Activated naive CD8-positive, alpha-beta T cell treated with anti-CD3 and anti-CD28 coated beads for 36 hours (primary cell): ENCODE measurements around the gene CHFR. TPM values are rescaled to one million over a fixed set of nuclear protein-coding genes. Genes with fewer than 3 reads are reported as not detected.
A peak's percentile ranks its signal among the peaks of the same experiment; 100 is the strongest.
"Not testable (repeated sequence)": the region's sequence is repeated elsewhere in the genome, so short reads cannot be mapped to it uniquely, and the experiment has no call there.

ENCODE experiments used
- DNase-seq: peaks from one replicate; pipeline ENCODE4 v3.0.0; 2021
- H3K27ac Mint-ChIP-seq: one replicate; pipeline ENCODE4 v1.8.0; 2022; ENCODE audit warnings: mild to moderate bottlenecking, moderate library complexity, mixed read lengths
- H3K27me3 Mint-ChIP-seq: one replicate; pipeline ENCODE4 v1.8.0; 2022; ENCODE audit warnings: mild to moderate bottlenecking, mixed read lengths
- H3K36me3 Mint-ChIP-seq: one replicate; pipeline ENCODE4 v1.8.0; 2021; ENCODE audit warnings: mild to moderate bottlenecking, mixed read lengths
- H3K4me1 Mint-ChIP-seq: one replicate; pipeline ENCODE4 v1.8.0; 2021; ENCODE audit warnings: mixed read lengths
- H3K4me3 Mint-ChIP-seq: one replicate; pipeline ENCODE4 v1.8.0; 2022; ENCODE audit warnings: mild to moderate bottlenecking, moderate library complexity, mixed read lengths
- H3K9me3 Mint-ChIP-seq: one replicate; pipeline ENCODE4 v1.8.0; 2022; ENCODE audit warnings: mixed read lengths
- total RNA-seq, 2 experiments: library from RNA; stranded (reverse); gene quantifications; one replicate each; pipeline ENCODE4 v1.2.3, GENCODE V29; 2021

CHFR gene
- total RNA-seq, 2 experiments from 2014 or later: 47.9 to 48.6 TPM

GRCh38 chr12:132839558-132840235, 47.7 kb downstream of the CHFR start:
- H3K27ac Mint-ChIP-seq: no peak overlapping the region

GRCh38 chr12:132838410-132839080, 48.9 kb downstream of the CHFR start:
- Mint-ChIP-seq H3K4me3 (no peak overlapping the region), H3K4me1 (peaks cover 34% of the 10 kb centered on the region), H3K27me3 (no peaks in the 10 kb centered on the region), H3K36me3 (peaks cover 47% of the 10 kb centered on the region), H3K27ac (no peak overlapping the region), H3K9me3 (no peaks in the 10 kb centered on the region)
- no peak for DNase-seq

More at GRCh38 chr12:132839558-132840235, 47.7 kb downstream of the CHFR start:
- peaks cover 38% of the 10 kb centered on the region for H3K36me3 Mint-ChIP-seq
- no peak for DNase-seq
- no peaks in the 10 kb centered on the region for H3K27me3 Mint-ChIP-seq
- peaks cover 22% of the 10 kb centered on the region for H3K4me1 Mint-ChIP-seq
- no peak overlapping the region for H3K4me3 Mint-ChIP-seq
- H3K9me3 Mint-ChIP-seq: no peaks in the 10 kb centered on the region

DNA sequence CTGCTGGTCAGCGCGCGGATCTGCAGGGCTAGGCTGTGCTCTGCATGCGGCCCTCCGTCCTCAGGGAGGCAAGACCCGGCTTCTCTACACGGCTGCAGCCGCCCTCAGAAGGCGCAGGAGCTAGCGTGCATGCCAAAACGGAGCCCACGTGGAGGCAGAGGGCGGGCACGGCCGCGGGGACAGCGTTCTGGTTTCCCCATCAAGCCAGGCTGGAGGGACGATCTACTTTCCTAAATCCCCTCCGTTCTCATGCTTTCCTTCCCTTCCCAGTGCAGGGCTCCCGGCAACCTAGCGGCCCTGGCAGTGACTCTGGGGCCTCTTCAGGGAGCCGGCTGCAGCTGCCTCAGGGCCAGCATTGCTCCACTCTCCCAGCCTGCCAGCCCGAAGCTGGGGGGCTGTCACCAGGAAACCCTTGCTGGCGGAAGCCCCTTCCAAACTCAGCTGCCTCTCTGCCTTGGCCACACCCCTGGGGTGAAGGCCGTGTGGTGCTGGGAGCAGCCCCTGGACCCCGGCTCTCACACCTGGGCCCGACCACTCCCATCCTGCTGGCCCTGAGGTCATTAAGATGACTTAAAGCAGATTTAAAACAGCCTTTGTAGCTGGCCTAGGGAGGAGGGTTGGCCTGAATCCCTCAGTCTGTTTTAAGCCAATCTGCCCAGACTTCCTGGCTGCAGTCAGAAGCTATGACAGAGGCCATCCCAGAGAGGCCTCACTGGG, 49.6 kb downstream of the CHFR start:
- Mint-ChIP-seq H3K4me3 (no peak overlapping the region), H3K27ac (no peak overlapping the region), H3K4me1 (peaks cover 41% of the 10 kb centered on the region), H3K9me3 (no peaks in the 10 kb centered on the region), H3K36me3 (peaks cover 49% of the 10 kb centered on the region), H3K27me3 (no peaks in the 10 kb centered on the region)
- no peak for DNase-seq

GRCh38 chr12:132836795-132837331, 50.5 kb downstream of the CHFR start:
- peak overlapping the region; percentile 54 for H3K27ac Mint-ChIP-seq
- H3K9me3 Mint-ChIP-seq: no peaks in the 10 kb centered on the region
- H3K27me3 Mint-ChIP-seq: no peaks in the 10 kb centered on the region
- DNase-seq: no peak
- peaks cover 41% of the 10 kb centered on the region for H3K4me1 Mint-ChIP-seq
- H3K36me3 Mint-ChIP-seq: peaks cover 46% of the 10 kb centered on the region
- H3K4me3 Mint-ChIP-seq: peak overlapping the region; percentile 61

DNA sequence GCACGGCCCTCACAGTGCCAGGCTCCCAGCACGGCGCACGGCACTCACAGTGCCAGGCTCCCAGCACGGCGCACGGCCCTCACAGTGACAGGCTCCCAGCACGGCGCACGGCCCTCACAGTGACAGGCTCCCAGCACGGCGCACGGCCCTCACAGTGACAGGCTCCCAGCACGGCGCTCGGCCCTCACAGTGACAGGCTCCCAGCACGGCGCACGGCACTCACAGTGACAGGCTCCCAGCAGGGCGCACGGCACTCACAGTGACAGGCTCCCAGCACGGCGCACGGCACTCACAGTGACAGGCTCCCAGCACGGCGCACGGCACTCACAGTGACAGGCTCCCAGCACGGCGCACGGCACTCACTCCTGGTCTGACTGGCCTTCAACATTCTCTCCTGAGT, 51.2 kb downstream of the CHFR start:
- Mint-ChIP-seq H3K4me3 (peak overlapping the region; percentile 61), H3K27ac (peak overlapping the region; percentile 57), H3K36me3 (peaks cover 42% of the 10 kb centered on the region), H3K4me1 (peaks cover 41% of the 10 kb centered on the region)
- H3K9me3 Mint-ChIP-seq, H3K27me3 Mint-ChIP-seq: not testable (repeated sequence)
- DNase-seq: peak; percentile 50

GRCh38 chr12:132835076-132836025, 52.1 kb downstream of the CHFR start:
- H3K27ac Mint-ChIP-seq: peak overlapping the region; percentile 95
- peak overlapping the region; percentile 66 for H3K4me3 Mint-ChIP-seq
- DNase-seq: no peak
- no peaks in the 10 kb centered on the region for H3K9me3 Mint-ChIP-seq
- H3K27me3 Mint-ChIP-seq: no peaks in the 10 kb centered on the region
- peaks cover 38% of the 10 kb centered on the region for H3K36me3 Mint-ChIP-seq
- peaks cover 41% of the 10 kb centered on the region for H3K4me1 Mint-ChIP-seq

GRCh38 chr12:132834181-132834711, 53.2 kb downstream of the CHFR start:
- no peaks in the 10 kb centered on the region for H3K27me3 Mint-ChIP-seq
- peak overlapping the region; percentile 95 for H3K27ac Mint-ChIP-seq
- H3K4me1 Mint-ChIP-seq: peaks cover 43% of the 10 kb centered on the region
- peak; percentile 33 for DNase-seq
- peaks cover 31% of the 10 kb centered on the region for H3K36me3 Mint-ChIP-seq
- H3K4me3 Mint-ChIP-seq: peak overlapping the region; percentile 66
- H3K9me3 Mint-ChIP-seq: no peaks in the 10 kb centered on the region

DNA sequence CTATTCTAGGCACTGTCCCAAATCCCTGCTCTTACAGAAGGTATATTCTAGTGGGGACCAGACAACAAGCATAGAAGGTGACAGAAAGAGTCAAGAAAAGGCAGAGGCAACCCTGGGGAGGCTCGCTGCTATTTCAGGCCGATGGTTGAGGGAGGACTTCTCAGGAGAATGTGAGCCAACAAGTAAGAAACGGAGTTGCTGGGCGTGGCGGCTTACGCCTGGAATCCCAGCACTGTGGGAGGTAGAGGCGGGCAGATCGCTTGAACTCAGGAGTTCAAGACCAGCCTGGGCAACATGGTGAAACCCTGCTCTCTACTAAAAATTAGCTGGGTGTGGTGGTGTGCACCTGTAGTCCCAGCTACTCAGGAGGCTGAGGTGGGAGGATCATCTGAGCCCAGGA, 54.1 kb downstream of the CHFR start:
- no peak for DNase-seq
- peak overlapping the region; percentile 95 for H3K27ac Mint-ChIP-seq
- peaks cover 43% of the 10 kb centered on the region for H3K4me1 Mint-ChIP-seq
- peaks cover 25% of the 10 kb centered on the region for H3K36me3 Mint-ChIP-seq
- H3K27me3 Mint-ChIP-seq: no peaks in the 10 kb centered on the region
- no peaks in the 10 kb centered on the region for H3K9me3 Mint-ChIP-seq
- H3K4me3 Mint-ChIP-seq: no peak overlapping the region

GRCh38 chr12:132831771-132832170, 55.6 kb downstream of the CHFR start:
- H3K27me3 Mint-ChIP-seq: no peaks in the 10 kb centered on the region
- no peaks in the 10 kb centered on the region for H3K9me3 Mint-ChIP-seq
- no peak overlapping the region for H3K4me3 Mint-ChIP-seq
- H3K4me1 Mint-ChIP-seq: peaks cover 48% of the 10 kb centered on the region
- no peak overlapping the region for H3K27ac Mint-ChIP-seq
- peaks cover 40% of the 10 kb centered on the region for H3K36me3 Mint-ChIP-seq
- no peak for DNase-seq

- DNase-seq: peak; percentile 95
- Mint-ChIP-seq H3K27me3 (no peaks in the 10 kb centered on the region), H3K4me1 (peaks cover 41% of the 10 kb centered on the region), H3K9me3 (no peaks in the 10 kb centered on the region), H3K36me3 (peaks cover 44% of the 10 kb centered on the region), H3K27ac (peak within 1 kb of the TSS; percentile 100), H3K4me3 (peak within 1 kb of the TSS; percentile 97)
These were observed 58.5 kb downstream of the CHFR start, which contains the start of gene GOLGA3 for GRCh38 chr12:132828706-132829534. TSS of gene GOLGA3 (minus strand) at chr12:132828869. CDS start at chr12:132822128, 6,741 bp downstream.

DNA sequence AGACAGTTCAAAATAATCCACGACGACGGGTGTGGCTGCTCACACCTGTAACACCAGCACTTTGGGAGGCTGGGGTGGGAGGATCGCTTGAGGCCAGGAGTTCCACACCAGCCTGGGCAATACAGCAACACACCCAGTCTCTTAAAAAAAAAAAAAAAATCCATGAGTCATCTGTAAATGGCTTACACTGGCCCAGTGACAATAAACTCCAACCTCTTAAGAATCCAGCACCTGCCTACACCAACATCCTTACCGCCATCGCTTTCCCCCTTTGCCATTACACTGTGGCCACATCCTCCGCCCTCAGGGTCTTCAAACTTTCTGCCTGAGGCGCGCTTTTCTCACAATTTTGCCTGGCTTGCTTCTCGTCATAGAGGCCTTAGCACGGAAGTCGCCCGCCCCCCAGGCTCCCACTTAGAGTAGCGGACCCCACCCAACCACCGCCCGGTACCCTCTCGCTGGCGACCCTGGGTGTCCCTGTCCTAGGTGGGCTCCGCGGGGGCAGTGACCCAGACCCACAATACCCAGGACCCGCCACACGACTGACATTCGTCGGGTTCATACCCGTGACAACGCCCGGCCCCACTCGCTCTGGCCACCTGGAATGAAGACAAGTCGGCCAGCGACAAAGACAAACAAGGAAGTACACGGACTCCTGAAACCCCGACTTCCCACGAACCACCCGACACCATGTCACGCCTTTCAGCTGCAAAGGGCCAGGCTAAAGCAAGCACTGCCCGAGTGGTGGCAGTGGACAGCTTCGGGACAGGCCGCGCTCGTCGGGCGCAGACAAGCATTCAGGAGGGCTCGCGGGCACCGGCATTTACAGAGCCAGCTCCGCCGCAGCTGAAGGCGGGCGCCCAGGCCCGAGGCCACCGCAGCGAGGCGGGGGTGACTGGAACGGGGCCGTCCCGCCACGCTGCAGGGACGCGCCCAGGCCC, 59.4 kb downstream of the CHFR start:
- no peaks in the 10 kb centered on the region for H3K27me3 Mint-ChIP-seq
- no peaks in the 10 kb centered on the region for H3K9me3 Mint-ChIP-seq
- peak; percentile 43 for DNase-seq
- peak overlapping the region; percentile 92 for H3K4me3 Mint-ChIP-seq
- peaks cover 33% of the 10 kb centered on the region for H3K4me1 Mint-ChIP-seq
- peaks cover 42% of the 10 kb centered on the region for H3K36me3 Mint-ChIP-seq
- peak overlapping the region; percentile 93 for H3K27ac Mint-ChIP-seq

GRCh38 chr12:132825861-132826260, 61.5 kb downstream of the CHFR start:
- Mint-ChIP-seq H3K9me3 (no peaks in the 10 kb centered on the region), H3K27me3 (no peaks in the 10 kb centered on the region), H3K27ac (no peak overlapping the region), H3K4me1 (peaks cover 30% of the 10 kb centered on the region), H3K4me3 (no peak overlapping the region), H3K36me3 (peaks cover 41% of the 10 kb centered on the region)
- no peak for DNase-seq
